ENCODE data around the gene OR52N5.

GRCh38 chr11:5737091-5737490 lies 46.1 kb downstream of the OR52N5 start:
- TF ChIP-seq CTCF (IDR thresholded peaks at IDR 0.05) (no peak), POLR2A (IDR thresholded peaks at IDR 0.05) (no peak)
